Mucosa of stomach (tissue), 1 donor: ENCODE measurements around the gene NAP1L2.
"Not testable (repeated sequence)": the region's sequence is repeated elsewhere in the genome, so short reads cannot be mapped to it uniquely, and the experiment has no call there.

Experiments
- H3K27me3 ChIP-seq: one replicate; pipeline ENCODE4 v1.7.0; 2013; ENCODE audit warnings: mild to moderate bottlenecking, low read length; ENCODE audit not compliant: control insufficient read depth, insufficient read depth
- H3K36me3 ChIP-seq: one replicate; pipeline ENCODE4 v1.7.0; 2013; ENCODE audit warnings: low read length; ENCODE audit not compliant: control insufficient read depth, insufficient read depth
- H3K4me1 ChIP-seq: one replicate; pipeline ENCODE4 v1.7.0; 2013; ENCODE audit warnings: mild to moderate bottlenecking, low read length; ENCODE audit not compliant: control insufficient read depth, insufficient read depth
- H3K4me3 ChIP-seq: one replicate; pipeline ENCODE4 v1.7.0; 2013; ENCODE audit warnings: low read length
- H3K9ac ChIP-seq: one replicate; pipeline ENCODE4 v1.7.0; 2013; ENCODE audit warnings: mild to moderate bottlenecking, low read length, moderate library complexity
- H3K9me3 ChIP-seq: one replicate; pipeline ENCODE4 v1.7.0; 2013; ENCODE audit warnings: mild to moderate bottlenecking, low read length, moderate library complexity; ENCODE audit not compliant: control insufficient read depth
- donor health status: Pancreatic carcinoma.

The NAP1L2 gene, protein sequence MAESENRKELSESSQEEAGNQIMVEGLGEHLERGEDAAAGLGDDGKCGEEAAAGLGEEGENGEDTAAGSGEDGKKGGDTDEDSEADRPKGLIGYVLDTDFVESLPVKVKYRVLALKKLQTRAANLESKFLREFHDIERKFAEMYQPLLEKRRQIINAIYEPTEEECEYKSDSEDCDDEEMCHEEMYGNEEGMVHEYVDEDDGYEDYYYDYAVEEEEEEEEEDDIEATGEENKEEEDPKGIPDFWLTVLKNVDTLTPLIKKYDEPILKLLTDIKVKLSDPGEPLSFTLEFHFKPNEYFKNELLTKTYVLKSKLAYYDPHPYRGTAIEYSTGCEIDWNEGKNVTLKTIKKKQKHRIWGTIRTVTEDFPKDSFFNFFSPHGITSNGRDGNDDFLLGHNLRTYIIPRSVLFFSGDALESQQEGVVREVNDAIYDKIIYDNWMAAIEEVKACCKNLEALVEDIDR

GRCh38 chrX:73214426-73215094 lies at the start of gene NAP1L2:
Gene NAP1L2, minus strand, starts transcription at chrX:73214851. Its CDS starts 359 bp downstream, at chrX:73214492.
- Histone ChIP-seq H3K4me1 (no peaks in the 10 kb centered on the region), H3K36me3 (no peaks in the 10 kb centered on the region), H3K9ac (peak within 1 kb of the TSS; percentile 22), H3K4me3 (no peak within 1 kb of the TSS), H3K27me3 (no peaks in the 10 kb centered on the region), H3K9me3 (no peaks in the 10 kb centered on the region)

GRCh38 chrX:73262991-73263390 lies 48.3 kb upstream of the NAP1L2 start:
- Histone ChIP-seq H3K9ac (no peak overlapping the region), H3K36me3 (no peaks in the 10 kb centered on the region), H3K27me3 (no peaks in the 10 kb centered on the region), H3K4me3 (no peak overlapping the region), H3K9me3 (no peaks in the 10 kb centered on the region), H3K4me1 (no peaks in the 10 kb centered on the region)

DNA sequence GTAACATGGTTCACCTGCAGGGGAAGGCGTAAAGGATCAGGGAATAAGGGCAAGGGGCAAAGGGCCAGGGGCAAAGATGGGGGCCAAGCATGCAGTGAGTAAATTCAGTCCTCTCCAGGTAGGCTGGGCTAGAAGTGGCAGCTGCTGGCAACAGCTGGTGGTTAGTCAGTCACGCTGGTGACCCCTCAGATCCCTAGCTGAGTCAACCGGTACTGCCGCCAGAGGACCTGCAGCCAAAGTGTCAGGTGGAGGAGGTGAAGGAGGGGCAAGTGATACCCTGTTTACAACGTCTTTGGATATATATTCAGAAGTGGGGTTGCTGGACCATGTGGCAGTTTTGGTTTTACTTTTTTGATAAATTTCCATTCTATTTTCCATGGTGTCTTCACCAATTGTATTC lies 24.6 kb upstream of the NAP1L2 start:
- H3K4me3 ChIP-seq: no peak overlapping the region
- H3K9me3 ChIP-seq: no peaks in the 10 kb centered on the region
- no peaks in the 10 kb centered on the region for H3K4me1 ChIP-seq
- no peak overlapping the region for H3K9ac ChIP-seq
- H3K36me3 ChIP-seq: no peaks in the 10 kb centered on the region
- H3K27me3 ChIP-seq: no peaks in the 10 kb centered on the region

GRCh38 chrX:73217621-73218020 lies 3.0 kb upstream of the NAP1L2 start:
- Histone ChIP-seq H3K9ac (no peak overlapping the region), H3K36me3 (no peaks in the 10 kb centered on the region), H3K9me3 (no peaks in the 10 kb centered on the region), H3K27me3 (no peaks in the 10 kb centered on the region), H3K4me1 (no peaks in the 10 kb centered on the region), H3K4me3 (no peak overlapping the region)

DNA sequence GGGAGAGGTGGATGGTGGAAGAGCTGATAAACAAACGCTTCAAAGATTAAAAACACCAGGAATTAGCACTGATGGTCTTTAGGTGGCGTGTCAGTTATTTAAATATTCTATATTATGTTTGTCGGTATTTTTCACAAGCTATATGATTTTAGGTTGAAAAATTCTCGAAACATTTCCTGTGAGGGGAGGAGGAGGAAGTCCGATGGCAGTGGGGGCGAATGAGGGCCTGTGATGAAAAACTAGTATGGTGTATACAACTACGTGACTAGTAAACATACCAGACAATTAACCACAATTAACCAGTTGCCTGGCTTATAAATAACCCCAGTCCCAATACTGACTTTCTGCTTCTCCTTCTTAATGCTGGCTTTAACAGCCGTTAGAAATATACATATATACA lies 595 bp upstream of the NAP1L2 start:
- Histone ChIP-seq H3K36me3 (no peaks in the 10 kb centered on the region), H3K27me3 (no peaks in the 10 kb centered on the region), H3K4me1 (no peaks in the 10 kb centered on the region), H3K4me3 (no peak overlapping the region), H3K9ac (no peak overlapping the region), H3K9me3 (no peaks in the 10 kb centered on the region)

DNA sequence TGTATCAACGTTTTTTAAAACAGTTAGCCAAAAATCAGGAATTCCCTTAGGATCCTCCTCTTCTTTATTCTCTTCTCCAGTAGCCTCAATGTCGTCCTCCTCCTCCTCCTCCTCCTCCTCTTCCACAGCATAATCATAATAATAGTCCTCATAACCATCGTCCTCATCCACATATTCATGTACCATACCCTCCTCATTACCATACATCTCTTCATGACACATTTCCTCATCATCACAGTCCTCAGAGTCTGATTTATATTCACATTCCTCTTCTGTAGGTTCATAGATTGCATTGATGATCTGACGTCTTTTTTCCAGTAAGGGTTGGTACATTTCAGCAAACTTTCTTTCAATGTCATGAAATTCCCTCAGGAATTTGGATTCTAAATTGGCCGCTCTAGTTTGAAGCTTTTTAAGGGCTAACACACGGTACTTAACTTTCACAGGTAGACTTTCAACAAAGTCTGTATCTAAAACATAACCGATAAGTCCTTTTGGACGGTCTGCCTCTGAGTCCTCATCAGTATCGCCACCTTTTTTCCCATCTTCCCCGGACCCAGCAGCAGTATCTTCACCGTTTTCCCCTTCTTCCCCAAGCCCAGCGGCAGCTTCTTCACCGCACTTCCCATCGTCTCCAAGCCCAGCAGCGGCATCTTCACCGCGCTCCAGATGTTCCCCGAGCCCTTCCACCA lies 771 bp downstream of the NAP1L2 start:
- H3K4me1 ChIP-seq: no peaks in the 10 kb centered on the region
- H3K4me3 ChIP-seq: no peak overlapping the region
- no peaks in the 10 kb centered on the region for H3K9me3 ChIP-seq
- no peaks in the 10 kb centered on the region for H3K36me3 ChIP-seq
- no peaks in the 10 kb centered on the region for H3K27me3 ChIP-seq
- peak overlapping the region; percentile 22 for H3K9ac ChIP-seq

DNA sequence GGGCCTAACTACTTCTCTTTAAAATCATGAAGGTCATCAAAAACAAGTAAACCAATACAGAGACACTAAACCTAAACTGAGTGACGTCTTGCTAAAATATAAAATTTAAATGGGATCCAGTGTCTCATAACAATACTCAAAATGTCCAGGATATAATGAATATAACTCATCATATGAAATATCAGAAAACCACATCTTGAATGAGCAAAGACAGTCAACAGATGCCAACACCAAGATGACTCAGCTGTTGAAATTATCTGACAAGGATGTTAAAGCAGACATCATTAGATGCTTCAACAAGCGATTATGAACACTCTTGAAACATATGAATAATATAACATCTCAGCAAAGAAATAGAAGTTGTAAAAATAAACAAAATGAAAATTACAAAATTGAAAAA lies 8.3 kb downstream of the NAP1L2 start:
- H3K9ac ChIP-seq: no peak overlapping the region
- H3K4me3 ChIP-seq: no peak overlapping the region
- no peaks in the 10 kb centered on the region for H3K36me3 ChIP-seq
- H3K27me3 ChIP-seq: no peaks in the 10 kb centered on the region
- H3K9me3 ChIP-seq: no peaks in the 10 kb centered on the region
- no peaks in the 10 kb centered on the region for H3K4me1 ChIP-seq

- Histone ChIP-seq H3K9ac (no peak overlapping the region), H3K27me3 (no peaks in the 10 kb centered on the region), H3K4me3 (no peak overlapping the region), H3K4me1 (no peaks in the 10 kb centered on the region), H3K36me3 (no peaks in the 10 kb centered on the region), H3K9me3 (no peaks in the 10 kb centered on the region)
These were observed 32.0 kb downstream of the NAP1L2 start for GRCh38 chrX:73182502-73183114.

GRCh38 chrX:73168945-73169344 lies 45.7 kb downstream of the NAP1L2 start:
- not testable (repeated sequence) for H3K36me3 ChIP-seq, H3K4me1 ChIP-seq, H3K9me3 ChIP-seq, H3K27me3 ChIP-seq, H3K9ac ChIP-seq, H3K4me3 ChIP-seq
